ENCODE results near the gene ZBED6. TPM values are rescaled to one million over a fixed set of nuclear protein-coding genes. Genes with fewer than 3 reads are reported as not detected.
A peak's percentile ranks its signal among the peaks of the same experiment; 100 is the strongest.

Gene ZBED6
- total and polyA plus RNA-seq, 4 donors = 2.4 to 14.1 (median 3.9) TPM

DNA sequence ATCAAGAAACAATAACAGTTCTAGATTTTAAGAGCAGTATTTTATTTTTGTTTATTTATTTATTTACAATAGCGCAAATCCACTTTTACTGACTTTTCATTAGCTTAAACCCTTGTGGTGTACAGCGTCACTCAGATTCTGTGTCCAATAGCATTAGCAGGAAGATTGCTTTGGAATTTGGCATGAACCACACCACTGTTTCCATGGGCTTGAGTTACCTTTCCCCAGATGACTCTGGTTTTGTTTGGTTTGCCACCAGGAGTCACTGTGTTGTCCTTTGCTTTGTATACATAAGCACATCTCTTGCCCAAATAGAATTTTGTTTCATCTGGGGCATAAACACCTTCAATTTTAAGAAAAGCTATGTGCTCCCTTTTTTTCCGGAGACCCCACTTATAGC, 40.1 kb downstream of the ZBED6 start:
- Histone ChIP-seq H3K4me3 (ENCODE audit: low read depth in 1 of 3, low read length in 3 of 3) (no peak overlapping the region), H3K9me3 (ENCODE audit: control insufficient read depth in 4 of 4, low read length in 3 of 4) (no peaks in the 10 kb centered on the region), H3K27ac (ENCODE audit: low read depth in 1 of 2, low read length in 2 of 2) (no peak overlapping the region), H3K27me3 (ENCODE audit: control insufficient read depth in 4 of 4, insufficient read depth in 4 of 4, low read length in 3 of 4) (no peaks in the 10 kb centered on the region), H3K9ac (ENCODE audit: low read depth in 1 of 2, low read length in 2 of 2) (no peak overlapping the region), H3K36me3 (ENCODE audit: control insufficient read depth in 4 of 4, insufficient read depth in 3 of 4, low read depth in 1 of 4, low read length in 3 of 4) (peaks cover 12 to 60% (median 54%) of the 10 kb centered on the region in 4 donors), H3K4me1 (ENCODE audit: control insufficient read depth in 4 of 4, insufficient read depth in 4 of 4, low read length in 3 of 4) (peaks cover 2 to 11% (median 4%) of the 10 kb centered on the region in 4 donors)
- 90% methylated on average over 3 of the region's 3 CpGs for WGBS
- TF ChIP-seq HNF4G (IDR thresholded peaks at IDR 0.05) = no peak
- peak in 1 of 2 donors; percentile 13 for TF ChIP-seq RXRA (IDR thresholded peaks at IDR 0.05)
- TF ChIP-seq, protein P1, sequence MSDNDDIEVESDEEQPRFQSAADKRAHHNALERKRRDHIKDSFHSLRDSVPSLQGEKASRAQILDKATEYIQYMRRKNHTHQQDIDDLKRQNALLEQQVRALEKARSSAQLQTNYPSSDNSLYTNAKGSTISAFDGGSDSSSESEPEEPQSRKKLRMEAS (IDR thresholded peaks at IDR 0.05) = no peak
- TF ChIP-seq, protein P2, sequence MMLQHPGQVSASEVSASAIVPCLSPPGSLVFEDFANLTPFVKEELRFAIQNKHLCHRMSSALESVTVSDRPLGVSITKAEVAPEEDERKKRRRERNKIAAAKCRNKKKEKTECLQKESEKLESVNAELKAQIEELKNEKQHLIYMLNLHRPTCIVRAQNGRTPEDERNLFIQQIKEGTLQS (IDR thresholded peaks at IDR 0.05) = no peak
- no peak for TF ChIP-seq JUND (IDR thresholded peaks at IDR 0.05)
- no peak for TF ChIP-seq YY1 (IDR thresholded peaks at IDR 0.05)
- TF ChIP-seq, protein P3, sequence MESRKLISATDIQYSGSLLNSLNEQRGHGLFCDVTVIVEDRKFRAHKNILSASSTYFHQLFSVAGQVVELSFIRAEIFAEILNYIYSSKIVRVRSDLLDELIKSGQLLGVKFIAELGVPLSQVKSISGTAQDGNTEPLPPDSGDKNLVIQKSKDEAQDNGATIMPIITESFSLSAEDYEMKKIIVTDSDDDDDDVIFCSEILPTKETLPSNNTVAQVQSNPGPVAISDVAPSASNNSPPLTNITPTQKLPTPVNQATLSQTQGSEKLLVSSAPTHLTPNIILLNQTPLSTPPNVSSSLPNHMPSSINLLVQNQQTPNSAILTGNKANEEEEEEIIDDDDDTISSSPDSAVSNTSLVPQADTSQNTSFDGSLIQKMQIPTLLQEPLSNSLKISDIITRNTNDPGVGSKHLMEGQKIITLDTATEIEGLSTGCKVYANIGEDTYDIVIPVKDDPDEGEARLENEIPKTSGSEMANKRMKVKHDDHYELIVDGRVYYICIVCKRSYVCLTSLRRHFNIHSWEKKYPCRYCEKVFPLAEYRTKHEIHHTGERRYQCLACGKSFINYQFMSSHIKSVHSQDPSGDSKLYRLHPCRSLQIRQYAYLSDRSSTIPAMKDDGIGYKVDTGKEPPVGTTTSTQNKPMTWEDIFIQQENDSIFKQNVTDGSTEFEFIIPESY (IDR thresholded peaks at IDR 0.05) = no peak
- TF ChIP-seq HNF4A (conservative IDR thresholded peaks at IDR 0.05) = peak in 1 of 2 donors; percentile 10
- no peak for TF ChIP-seq RAD21 (IDR thresholded peaks at IDR 0.05)
- TF ChIP-seq EGR1 (IDR thresholded peaks at IDR 0.05; ENCODE audit: low read depth in 2 of 2) = no peak
- no peak for TF ChIP-seq FOXA1 (IDR thresholded peaks at IDR 0.05)
- DNase-seq (ENCODE audit: low spot score) = no peak

DNA sequence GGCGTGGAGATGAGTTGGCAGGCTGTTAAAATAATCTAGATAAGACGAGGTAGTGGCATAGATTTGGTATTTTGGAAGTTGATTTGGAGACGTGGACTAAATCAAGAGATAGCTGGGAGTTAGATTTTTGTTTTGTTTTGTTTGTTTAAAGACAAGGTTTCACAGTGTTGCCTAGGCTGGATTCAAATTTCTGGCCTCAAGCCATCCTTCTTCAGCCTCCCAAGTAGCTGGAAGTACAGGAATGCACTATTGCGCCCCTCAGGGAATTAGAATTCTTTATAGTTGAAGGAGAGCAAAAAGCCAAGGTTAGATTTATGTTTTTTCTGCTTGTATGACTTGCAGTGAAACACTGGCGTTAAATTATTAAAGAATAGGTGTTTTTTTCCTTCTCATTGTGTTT, 43.7 kb downstream of the ZBED6 start:
- 68% methylated on average over 5 of the region's 5 CpGs for WGBS
- Histone ChIP-seq H3K27me3 (ENCODE audit: control insufficient read depth in 4 of 4, insufficient read depth in 4 of 4, low read length in 3 of 4) (no peaks in the 10 kb centered on the region), H3K9me3 (ENCODE audit: control insufficient read depth in 4 of 4, low read length in 3 of 4) (no peaks in the 10 kb centered on the region), H3K4me1 (ENCODE audit: control insufficient read depth in 4 of 4, insufficient read depth in 4 of 4, low read length in 3 of 4) (peaks cover 2 to 11% (median 4%) of the 10 kb centered on the region in 4 donors), H3K4me3 (ENCODE audit: low read depth in 1 of 3, low read length in 3 of 3) (no peak overlapping the region), H3K27ac (ENCODE audit: low read depth in 1 of 2, low read length in 2 of 2) (no peak overlapping the region), H3K36me3 (ENCODE audit: control insufficient read depth in 4 of 4, insufficient read depth in 3 of 4, low read depth in 1 of 4, low read length in 3 of 4) (peaks cover 12 to 53% (median 39%) of the 10 kb centered on the region in 4 donors), H3K9ac (ENCODE audit: low read depth in 1 of 2, low read length in 2 of 2) (no peak overlapping the region)
- DNase-seq (ENCODE audit: low spot score) = no peak
- TF ChIP-seq YY1 (IDR thresholded peaks at IDR 0.05) (no peak), HNF4G (IDR thresholded peaks at IDR 0.05) (no peak), EGR1 (IDR thresholded peaks at IDR 0.05; ENCODE audit: low read depth in 2 of 2) (no peak), FOXA2 (IDR thresholded peaks at IDR 0.05) (no peak), JUND (IDR thresholded peaks at IDR 0.05) (no peak), SP1 (IDR thresholded peaks at IDR 0.05) (no peak), NR2F2 (IDR thresholded peaks at IDR 0.05) (no peak), RXRA (IDR thresholded peaks at IDR 0.05) (no peak), TAF1 (conservative IDR thresholded peaks at IDR 0.05) (no peak), GABPA (IDR thresholded peaks at IDR 0.05 in 1 of 2, conservative IDR thresholded peaks at IDR 0.05 in 1 of 2) (no peak), FOXA1 (IDR thresholded peaks at IDR 0.05) (no peak), RAD21 (IDR thresholded peaks at IDR 0.05) (no peak), HNF4A (conservative IDR thresholded peaks at IDR 0.05) (no peak)
- TF ChIP-seq, protein P4, sequence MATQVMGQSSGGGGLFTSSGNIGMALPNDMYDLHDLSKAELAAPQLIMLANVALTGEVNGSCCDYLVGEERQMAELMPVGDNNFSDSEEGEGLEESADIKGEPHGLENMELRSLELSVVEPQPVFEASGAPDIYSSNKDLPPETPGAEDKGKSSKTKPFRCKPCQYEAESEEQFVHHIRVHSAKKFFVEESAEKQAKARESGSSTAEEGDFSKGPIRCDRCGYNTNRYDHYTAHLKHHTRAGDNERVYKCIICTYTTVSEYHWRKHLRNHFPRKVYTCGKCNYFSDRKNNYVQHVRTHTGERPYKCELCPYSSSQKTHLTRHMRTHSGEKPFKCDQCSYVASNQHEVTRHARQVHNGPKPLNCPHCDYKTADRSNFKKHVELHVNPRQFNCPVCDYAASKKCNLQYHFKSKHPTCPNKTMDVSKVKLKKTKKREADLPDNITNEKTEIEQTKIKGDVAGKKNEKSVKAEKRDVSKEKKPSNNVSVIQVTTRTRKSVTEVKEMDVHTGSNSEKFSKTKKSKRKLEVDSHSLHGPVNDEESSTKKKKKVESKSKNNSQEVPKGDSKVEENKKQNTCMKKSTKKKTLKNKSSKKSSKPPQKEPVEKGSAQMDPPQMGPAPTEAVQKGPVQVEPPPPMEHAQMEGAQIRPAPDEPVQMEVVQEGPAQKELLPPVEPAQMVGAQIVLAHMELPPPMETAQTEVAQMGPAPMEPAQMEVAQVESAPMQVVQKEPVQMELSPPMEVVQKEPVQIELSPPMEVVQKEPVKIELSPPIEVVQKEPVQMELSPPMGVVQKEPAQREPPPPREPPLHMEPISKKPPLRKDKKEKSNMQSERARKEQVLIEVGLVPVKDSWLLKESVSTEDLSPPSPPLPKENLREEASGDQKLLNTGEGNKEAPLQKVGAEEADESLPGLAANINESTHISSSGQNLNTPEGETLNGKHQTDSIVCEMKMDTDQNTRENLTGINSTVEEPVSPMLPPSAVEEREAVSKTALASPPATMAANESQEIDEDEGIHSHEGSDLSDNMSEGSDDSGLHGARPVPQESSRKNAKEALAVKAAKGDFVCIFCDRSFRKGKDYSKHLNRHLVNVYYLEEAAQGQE (IDR thresholded peaks at IDR 0.05) = no peak
- TF ChIP-seq, protein P3 (IDR thresholded peaks at IDR 0.05) = no peak
- TF ChIP-seq, protein P2 (IDR thresholded peaks at IDR 0.05) = no peak
- TF ChIP-seq, protein P1 (IDR thresholded peaks at IDR 0.05) = no peak
- TF ChIP-seq, protein P5, sequence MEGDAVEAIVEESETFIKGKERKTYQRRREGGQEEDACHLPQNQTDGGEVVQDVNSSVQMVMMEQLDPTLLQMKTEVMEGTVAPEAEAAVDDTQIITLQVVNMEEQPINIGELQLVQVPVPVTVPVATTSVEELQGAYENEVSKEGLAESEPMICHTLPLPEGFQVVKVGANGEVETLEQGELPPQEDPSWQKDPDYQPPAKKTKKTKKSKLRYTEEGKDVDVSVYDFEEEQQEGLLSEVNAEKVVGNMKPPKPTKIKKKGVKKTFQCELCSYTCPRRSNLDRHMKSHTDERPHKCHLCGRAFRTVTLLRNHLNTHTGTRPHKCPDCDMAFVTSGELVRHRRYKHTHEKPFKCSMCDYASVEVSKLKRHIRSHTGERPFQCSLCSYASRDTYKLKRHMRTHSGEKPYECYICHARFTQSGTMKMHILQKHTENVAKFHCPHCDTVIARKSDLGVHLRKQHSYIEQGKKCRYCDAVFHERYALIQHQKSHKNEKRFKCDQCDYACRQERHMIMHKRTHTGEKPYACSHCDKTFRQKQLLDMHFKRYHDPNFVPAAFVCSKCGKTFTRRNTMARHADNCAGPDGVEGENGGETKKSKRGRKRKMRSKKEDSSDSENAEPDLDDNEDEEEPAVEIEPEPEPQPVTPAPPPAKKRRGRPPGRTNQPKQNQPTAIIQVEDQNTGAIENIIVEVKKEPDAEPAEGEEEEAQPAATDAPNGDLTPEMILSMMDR (IDR thresholded peaks at IDR 0.05; ENCODE audit: low read depth, low read length, missing input control) = no peak
